ENCODE results near the gene KIR2DL1. TPM values are rescaled to one million over a fixed set of nuclear protein-coding genes. Genes with fewer than 3 reads are reported as not detected.
"Not testable (repeated sequence)": the region's sequence is repeated elsewhere in the genome, so short reads cannot be mapped to it uniquely, and the experiment has no call there.

Gene KIR2DL1
- total RNA-seq, 3 donors from 2014 or later, result not detected

DNA sequence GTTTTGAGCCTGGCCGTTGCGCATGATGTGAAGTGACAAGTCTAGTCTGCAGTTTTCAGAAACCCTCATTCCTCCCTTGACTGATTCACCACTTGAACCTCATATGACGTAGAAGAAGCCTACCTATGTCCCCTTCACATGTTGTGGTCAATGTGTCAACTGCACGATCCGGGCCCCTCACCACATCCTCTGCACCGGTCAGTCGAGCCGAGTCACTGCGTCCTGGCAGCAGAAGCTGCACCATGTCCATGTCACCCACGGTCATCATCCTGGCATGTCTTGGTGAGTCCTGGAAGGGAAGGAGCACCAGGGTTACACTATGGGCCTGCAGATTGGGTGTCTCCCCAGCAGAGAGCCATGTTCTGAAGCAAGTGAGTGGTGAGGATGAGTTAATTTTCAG is 33.8 kb downstream of the KIR2DL1 start, which contains the start of gene KIR2DL4:
Gene KIR2DL4 (plus strand): TSS at position 201 of the 400 bp plus-strand sequence. CDS start 42 bp downstream, at position 243.
- Histone ChIP-seq H3K36me3 (no peaks in the 10 kb centered on the region), H3K4me1 (no peaks in the 10 kb centered on the region), H3K9me3 (peaks cover 0 to 4% of the 10 kb centered on the region in 2 donors), H3K27me3 (no peaks in the 10 kb centered on the region), H3K4me3 (no peak within 1 kb of the TSS), H3K27ac (no peak within 1 kb of the TSS)
- intact Hi-C loops (cut with DNase I; ENCODE audit: low total_unique reads), result no loop called here
- no peak for DNase-seq (ENCODE audit: low spot score in 2 of 2)
- TF ChIP-seq POLR2AphosphoS5 (IDR thresholded peaks at IDR 0.05), result no peak
- TF ChIP-seq, protein P1, sequence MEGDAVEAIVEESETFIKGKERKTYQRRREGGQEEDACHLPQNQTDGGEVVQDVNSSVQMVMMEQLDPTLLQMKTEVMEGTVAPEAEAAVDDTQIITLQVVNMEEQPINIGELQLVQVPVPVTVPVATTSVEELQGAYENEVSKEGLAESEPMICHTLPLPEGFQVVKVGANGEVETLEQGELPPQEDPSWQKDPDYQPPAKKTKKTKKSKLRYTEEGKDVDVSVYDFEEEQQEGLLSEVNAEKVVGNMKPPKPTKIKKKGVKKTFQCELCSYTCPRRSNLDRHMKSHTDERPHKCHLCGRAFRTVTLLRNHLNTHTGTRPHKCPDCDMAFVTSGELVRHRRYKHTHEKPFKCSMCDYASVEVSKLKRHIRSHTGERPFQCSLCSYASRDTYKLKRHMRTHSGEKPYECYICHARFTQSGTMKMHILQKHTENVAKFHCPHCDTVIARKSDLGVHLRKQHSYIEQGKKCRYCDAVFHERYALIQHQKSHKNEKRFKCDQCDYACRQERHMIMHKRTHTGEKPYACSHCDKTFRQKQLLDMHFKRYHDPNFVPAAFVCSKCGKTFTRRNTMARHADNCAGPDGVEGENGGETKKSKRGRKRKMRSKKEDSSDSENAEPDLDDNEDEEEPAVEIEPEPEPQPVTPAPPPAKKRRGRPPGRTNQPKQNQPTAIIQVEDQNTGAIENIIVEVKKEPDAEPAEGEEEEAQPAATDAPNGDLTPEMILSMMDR (IDR thresholded peaks at IDR 0.05), result no peak
- no peak for TF ChIP-seq POLR2A (IDR thresholded peaks at IDR 0.05)

DNA sequence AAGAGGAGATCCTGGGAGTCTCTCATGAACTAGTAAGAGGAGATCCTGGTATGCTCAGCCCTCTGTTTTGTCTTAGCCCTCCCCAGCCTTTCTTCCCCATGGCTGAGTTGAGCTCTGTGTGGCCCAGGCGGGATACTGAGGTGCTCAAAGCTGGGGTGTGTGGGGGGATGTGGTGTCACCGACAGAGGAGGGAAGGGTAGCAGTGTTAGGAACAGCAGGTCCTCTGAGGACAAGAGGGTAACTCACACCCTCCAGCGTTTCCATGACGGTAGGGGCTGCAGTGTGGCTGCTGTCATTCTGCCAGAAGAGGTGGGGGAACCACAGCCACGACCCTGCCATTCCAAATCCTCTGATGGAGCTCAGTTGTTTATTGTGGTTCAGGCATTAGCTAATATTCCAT is 34.5 kb downstream of the KIR2DL1 start:
- intact Hi-C loops (cut with DNase I; ENCODE audit: low total_unique reads), result no loop called here
- no peaks in the 10 kb centered on the region for H3K36me3 ChIP-seq

DNA sequence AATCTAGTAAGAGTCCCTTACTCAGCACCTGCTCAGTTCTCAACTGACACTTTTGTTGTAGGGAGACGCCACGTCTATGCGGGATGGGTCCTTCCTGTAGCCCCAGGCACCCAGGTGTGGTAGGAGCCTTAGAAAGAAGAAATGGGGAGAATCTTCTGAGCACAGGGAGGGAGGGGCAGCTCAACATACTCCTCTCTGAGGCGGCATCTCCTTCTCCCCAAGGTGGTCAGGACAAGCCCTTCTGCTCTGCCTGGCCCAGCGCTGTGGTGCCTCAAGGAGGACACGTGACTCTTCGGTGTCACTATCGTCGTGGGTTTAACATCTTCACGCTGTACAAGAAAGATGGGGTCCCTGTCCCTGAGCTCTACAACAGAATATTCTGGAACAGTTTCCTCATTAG is 35.0 kb downstream of the KIR2DL1 start:
- no peak overlapping the region for H3K4me3 ChIP-seq
- H3K27me3 ChIP-seq, result no peaks in the 10 kb centered on the region
- H3K36me3 ChIP-seq, result no peaks in the 10 kb centered on the region
- no peak for TF ChIP-seq POLR2AphosphoS5 (IDR thresholded peaks at IDR 0.05)
- no peak for TF ChIP-seq POLR2A (IDR thresholded peaks at IDR 0.05)
- TF ChIP-seq, protein P1 (IDR thresholded peaks at IDR 0.05), result no peak
- intact Hi-C loops (cut with DNase I; ENCODE audit: low total_unique reads), result no loop called here
- peaks cover 4 to 5% of the 10 kb centered on the region in 2 donors for H3K9me3 ChIP-seq
- H3K27ac ChIP-seq, result no peak overlapping the region
- no peaks in the 10 kb centered on the region for H3K4me1 ChIP-seq
- DNase-seq (ENCODE audit: low spot score in 2 of 2), result no peak

More for the DNA sequence above, 34.5 kb downstream of the KIR2DL1 start:
- Histone ChIP-seq H3K4me3 (no peak overlapping the region), H3K27me3 (no peaks in the 10 kb centered on the region), H3K9me3 (peaks cover 0 to 4% of the 10 kb centered on the region in 2 donors), H3K27ac (no peak overlapping the region), H3K4me1 (no peaks in the 10 kb centered on the region)
- TF ChIP-seq POLR2AphosphoS5 (IDR thresholded peaks at IDR 0.05) (no peak), POLR2A (IDR thresholded peaks at IDR 0.05) (no peak)
- TF ChIP-seq, protein P1 (IDR thresholded peaks at IDR 0.05), result no peak
- DNase-seq (ENCODE audit: low spot score in 2 of 2), result no peak

DNA sequence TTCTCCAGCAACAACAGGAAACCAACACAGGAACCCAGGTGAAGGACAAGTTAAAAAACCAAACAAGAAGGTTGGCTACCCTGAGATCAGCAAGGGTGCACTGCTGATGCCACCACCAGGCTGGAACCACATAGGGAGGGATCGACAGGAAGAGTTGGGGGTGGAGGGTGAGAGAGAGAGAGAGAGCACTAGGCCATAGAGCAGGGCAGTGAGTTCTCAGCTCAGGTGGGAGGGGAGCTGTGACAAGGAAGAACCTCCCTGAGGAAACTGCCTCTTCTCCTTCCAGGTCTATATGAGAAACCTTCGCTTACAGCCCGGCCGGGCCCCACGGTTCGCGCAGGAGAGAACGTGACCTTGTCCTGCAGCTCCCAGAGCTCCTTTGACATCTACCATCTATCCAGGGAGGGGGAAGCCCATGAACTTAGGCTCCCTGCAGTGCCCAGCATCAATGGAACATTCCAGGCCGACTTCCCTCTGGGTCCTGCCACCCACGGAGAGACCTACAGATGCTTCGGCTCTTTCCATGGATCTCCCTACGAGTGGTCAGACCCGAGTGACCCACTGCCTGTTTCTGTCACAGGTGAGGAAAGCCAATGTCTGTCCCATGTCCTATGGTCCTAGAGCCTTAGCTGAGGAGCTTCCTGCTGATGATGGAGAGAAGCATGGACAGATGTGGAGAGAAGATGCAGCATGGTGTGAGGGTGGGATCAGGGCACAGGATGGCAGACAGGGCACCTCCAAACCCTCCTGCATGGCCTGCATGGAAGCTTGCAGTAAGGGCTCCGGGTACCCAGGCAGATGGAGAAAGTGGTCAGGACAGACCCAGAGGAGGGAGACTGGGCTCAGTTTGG is 36.3 kb downstream of the KIR2DL1 start:
- Histone ChIP-seq H3K4me1 (no peaks in the 10 kb centered on the region), H3K27ac (no peak overlapping the region), H3K36me3 (no peaks in the 10 kb centered on the region), H3K4me3 (no peak overlapping the region), H3K9me3 (peaks cover 0 to 11% of the 10 kb centered on the region in 2 donors), H3K27me3 (no peaks in the 10 kb centered on the region)
- DNase-seq (ENCODE audit: low spot score in 2 of 2), result no peak
- intact Hi-C loops (cut with DNase I; ENCODE audit: low total_unique reads), result no loop called here
- TF ChIP-seq, protein P1 (IDR thresholded peaks at IDR 0.05), result no peak
- no peak for TF ChIP-seq POLR2AphosphoS5 (IDR thresholded peaks at IDR 0.05)
- TF ChIP-seq POLR2A (IDR thresholded peaks at IDR 0.05), result no peak

DNA sequence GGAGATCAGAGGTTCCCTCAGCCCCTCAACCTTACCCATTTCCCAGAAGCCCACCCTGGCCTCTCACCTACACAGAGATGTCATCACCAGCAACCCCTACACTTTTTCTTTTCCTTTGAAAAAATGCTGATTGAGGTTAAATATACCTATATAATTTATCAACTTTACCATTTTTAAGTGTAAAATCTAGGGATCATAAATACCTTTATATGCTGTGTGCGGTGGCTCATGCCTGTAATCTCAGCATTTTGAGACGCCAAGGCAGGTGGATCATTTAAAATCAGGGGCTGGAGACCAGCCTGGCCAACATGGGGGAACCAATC is 36.9 kb downstream of the KIR2DL1 start:
- Histone ChIP-seq H3K4me1 (no peaks in the 10 kb centered on the region), H3K27me3 (no peaks in the 10 kb centered on the region), H3K9me3 (peaks cover 0 to 13% of the 10 kb centered on the region in 2 donors), H3K4me3 (no peak overlapping the region), H3K36me3 (no peaks in the 10 kb centered on the region), H3K27ac (no peak overlapping the region)
- intact Hi-C loops (cut with DNase I; ENCODE audit: low total_unique reads), result no loop called here
- TF ChIP-seq POLR2AphosphoS5 (IDR thresholded peaks at IDR 0.05), result no peak
- TF ChIP-seq POLR2A (IDR thresholded peaks at IDR 0.05), result no peak
- TF ChIP-seq, protein P1 (IDR thresholded peaks at IDR 0.05), result no peak
- no peak for DNase-seq (ENCODE audit: low spot score in 2 of 2)

DNA sequence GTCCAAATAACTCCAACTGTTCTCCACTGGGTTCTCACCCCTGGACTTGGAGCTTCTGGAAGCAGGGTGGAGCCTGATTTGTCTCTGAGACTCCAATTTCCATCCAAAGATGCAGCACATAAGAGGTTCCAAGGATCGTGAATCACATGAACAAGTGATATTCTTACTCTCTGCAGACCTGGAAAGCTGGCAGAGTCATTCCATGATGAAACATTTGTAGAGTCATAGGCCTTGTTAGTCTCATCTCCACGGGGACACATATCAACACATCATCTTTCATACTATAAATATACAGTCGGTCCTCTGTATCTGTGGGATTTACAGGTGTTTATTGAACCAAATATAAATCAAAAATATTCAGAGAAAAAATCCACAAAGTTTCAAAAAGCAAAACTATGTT is 45.0 kb downstream of the KIR2DL1 start:
- H3K9me3 ChIP-seq, result peaks cover 0 to 23% of the 10 kb centered on the region in 2 donors
- DNase-seq (ENCODE audit: low spot score in 2 of 2); H3K36me3 ChIP-seq; H3K4me3 ChIP-seq; H3K27me3 ChIP-seq; H3K27ac ChIP-seq; H3K4me1 ChIP-seq; intact Hi-C loops (cut with DNase I; ENCODE audit: low total_unique reads): not testable (repeated sequence)

DNA sequence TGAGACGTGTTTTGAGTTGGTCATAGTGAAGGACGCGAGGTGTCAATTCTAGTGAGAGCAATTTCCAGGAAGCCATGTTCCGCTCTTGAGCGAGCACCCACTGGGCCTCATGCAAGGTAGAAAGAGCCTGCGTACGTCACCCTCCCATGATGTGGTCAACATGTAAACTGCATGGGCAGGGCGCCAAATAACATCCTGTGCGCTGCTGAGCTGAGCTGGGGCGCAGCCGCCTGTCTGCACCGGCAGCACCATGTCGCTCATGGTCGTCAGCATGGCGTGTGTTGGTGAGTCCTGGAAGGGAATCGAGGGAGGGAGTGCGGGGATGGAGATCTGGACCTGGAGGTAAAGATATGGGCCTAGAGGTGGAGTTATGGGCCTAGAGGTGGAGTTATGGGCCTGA is 46.7 kb downstream of the KIR2DL1 start, which contains the start of gene KIR3DL1:
Gene KIR3DL1 (plus strand): TSS at position 218 of the 400 bp plus-strand sequence.
- H3K9me3 ChIP-seq, result peaks cover 0 to 16% of the 10 kb centered on the region in 2 donors
- H3K36me3 ChIP-seq; intact Hi-C loops (cut with DNase I; ENCODE audit: low total_unique reads): not testable (repeated sequence)

More for the DNA sequence above, 46.7 kb downstream of the KIR2DL1 start, which contains the start of gene KIR3DL1:
- DNase-seq (ENCODE audit: low spot score in 2 of 2); H3K27me3 ChIP-seq; H3K4me3 ChIP-seq; H3K27ac ChIP-seq; H3K4me1 ChIP-seq: not testable (repeated sequence)
